WTC11 (cell line): ENCODE measurements around the gene CPVL. TPM values are rescaled to one million over a fixed set of nuclear protein-coding genes. Genes with fewer than 3 reads are reported as not detected.

Experiments
- ATAC-seq: fragments of 200-7000 bp; cut with Tn5 transposase; 2 replicates; pipeline ENCODE4 v1.10.0; 2021; ENCODE audit warnings: mild to moderate bottlenecking, moderate library complexity
- CTCF ChIA-PET: fragments of 300-600 bp; sonication (Branson Sonifier 250); formaldehyde crosslinking; loops from one replicate; lab custom pipeline; 2021; ENCODE audit warnings: antibody characterized with exemption; lab: Charles Lee
- POLR2A ChIA-PET: fragments of 350-600 bp; sonication (Branson Sonifier 250); formaldehyde crosslinking; loops from one replicate; lab custom pipeline; 2021; ENCODE audit warnings: antibody characterized with exemption; lab: Charles Lee
- DNase-seq: peaks from one replicate; pipeline ENCODE4 v3.0.0; 2021; ENCODE audit warnings: low spot score
- H3K27ac Mint-ChIP-seq: 2 replicates; pipeline ENCODE4 v1.8.0; 2021; ENCODE audit warnings: mixed read lengths
- H3K27me3 Mint-ChIP-seq: 2 replicates; pipeline ENCODE4 v1.8.0; 2021; ENCODE audit warnings: low read depth, mild to moderate bottlenecking, moderate library complexity, mixed read lengths
- H3K36me3 Mint-ChIP-seq: 2 replicates; pipeline ENCODE4 v1.8.0; 2021; ENCODE audit warnings: mixed read lengths
- H3K4me1 Mint-ChIP-seq: 2 replicates; pipeline ENCODE4 v1.8.0; 2022; ENCODE audit warnings: mixed read lengths
- H3K4me3 Mint-ChIP-seq: 2 replicates; pipeline ENCODE4 v1.8.0; 2021; ENCODE audit warnings: mild to moderate bottlenecking, moderate library complexity, mixed read lengths
- H3K9me3 Mint-ChIP-seq: 2 replicates; pipeline ENCODE4 v1.8.0; 2021; ENCODE audit warnings: mixed read lengths
- ETV6 ChIP-seq: sonication (generic); formaldehyde crosslinking; IDR thresholded peaks from 2 replicates; pipeline ENCODE4 v1.8.1; 2022; ENCODE audit warnings: mild to moderate bottlenecking, missing genetic modification reagents
- GABPB1 ChIP-seq: sonication (generic); formaldehyde crosslinking; IDR thresholded peaks from 2 replicates; pipeline ENCODE4 v1.8.1; 2023; ENCODE audit warnings: mild to moderate bottlenecking, missing genetic modification reagents
- GTF2I ChIP-seq: fragments of 250-450 bp; sonication (Bioruptor Pico); conservative IDR thresholded peaks from 2 replicates; pipeline ENCODE4 v1.4.0; 2021; ENCODE audit warnings: mild to moderate bottlenecking
- HMGA2 ChIP-seq: fragments of 250-450 bp; sonication (Bioruptor Pico); IDR thresholded peaks from 2 replicates; pipeline ENCODE4 v1.4.0; 2021; ENCODE audit warnings: mild to moderate bottlenecking, moderate library complexity
- IRF2 ChIP-seq: sonication (generic); formaldehyde crosslinking; IDR thresholded peaks from 2 replicates; pipeline ENCODE4 v1.8.0; 2022; ENCODE audit warnings: low read depth, missing genetic modification reagents, borderline replicate concordance
- JAZF1 ChIP-seq: fragments of 250-450 bp; sonication (Bioruptor Pico); IDR thresholded peaks from 2 replicates; pipeline ENCODE4 v1.9.0; 2021; ENCODE audit warnings: moderate library complexity, mild to moderate bottlenecking, inconsistent platforms
- NFE2L1 ChIP-seq: sonication (generic); formaldehyde crosslinking; IDR thresholded peaks from 2 replicates; pipeline ENCODE4 v1.8.1; 2023; ENCODE audit warnings: missing genetic modification reagents
- NFYB ChIP-seq: sonication (generic); formaldehyde crosslinking; conservative IDR thresholded peaks from 2 replicates; pipeline ENCODE4 v1.8.0; 2022; ENCODE audit warnings: low read depth, missing genetic modification reagents
- RELA ChIP-seq: sonication (generic); formaldehyde crosslinking; IDR thresholded peaks from 2 replicates; pipeline ENCODE4 v1.8.1; 2022; ENCODE audit warnings: missing genetic modification reagents, mild to moderate bottlenecking, borderline replicate concordance
- RORB ChIP-seq: fragments of 250-450 bp; sonication (Bioruptor Pico); IDR thresholded peaks from 2 replicates; pipeline ENCODE4 v1.9.0; 2021; ENCODE audit warnings: mild to moderate bottlenecking
- ZNF317 ChIP-seq: sonication (generic); formaldehyde crosslinking; IDR thresholded peaks from 2 replicates; pipeline ENCODE4 v1.8.1; 2023; ENCODE audit warnings: low read depth, mild to moderate bottlenecking, moderate library complexity, missing genetic modification reagents, borderline replicate concordance
- ZNF396 ChIP-seq: fragments of 250-450 bp; sonication (Bioruptor Pico); IDR thresholded peaks from 2 replicates; pipeline ENCODE4 v1.8.0; 2021; ENCODE audit warnings: mild to moderate bottlenecking, moderate library complexity, borderline replicate concordance
- ZNF416 ChIP-seq: fragments of 250-450 bp; sonication (Bioruptor Pico); IDR thresholded peaks from 2 replicates; pipeline ENCODE4 v1.9.0; 2021; ENCODE audit warnings: mild to moderate bottlenecking, inconsistent platforms
- ZNF671 ChIP-seq: fragments of 250-450 bp; sonication (Bioruptor Pico); IDR thresholded peaks from 2 replicates; pipeline ENCODE4 v1.8.0; 2021; ENCODE audit warnings: mild to moderate bottlenecking
- total RNA-seq: library from RNA; stranded (reverse); gene quantifications from 3 replicates; pipeline ENCODE4 v1.2.3, GENCODE V29; 2021
- TF ChIP-seq, protein P1 (sequence below): sonication (generic); formaldehyde crosslinking; IDR thresholded peaks from 2 replicates; pipeline ENCODE4 v1.8.1; 2023; ENCODE audit warnings: mild to moderate bottlenecking, missing genetic modification reagents, moderate library complexity
- TF ChIP-seq, protein P2 (sequence below): sonication (generic); formaldehyde crosslinking; IDR thresholded peaks from 2 replicates; pipeline ENCODE4 v1.8.0; 2022; ENCODE audit warnings: mild to moderate bottlenecking, missing genetic modification reagents
- TF ChIP-seq, protein P3 (sequence below): sonication (generic); formaldehyde crosslinking; IDR thresholded peaks from 2 replicates; pipeline ENCODE4 v1.8.0; 2023; ENCODE audit warnings: missing genetic modification reagents, mild to moderate bottlenecking, borderline replicate concordance
- TF ChIP-seq, protein P4 (sequence below): sonication (generic); formaldehyde crosslinking; conservative IDR thresholded peaks from 2 replicates; pipeline ENCODE4 v1.8.1; 2023; ENCODE audit warnings: mild to moderate bottlenecking, low read depth, missing genetic modification reagents, moderate library complexity
- TF ChIP-seq, protein P5 (sequence below): sonication (generic); formaldehyde crosslinking; IDR thresholded peaks from 2 replicates; pipeline ENCODE4 v1.8.1; 2022; ENCODE audit warnings: low read depth, missing genetic modification reagents, borderline replicate concordance

The CPVL gene
- total RNA-seq, 1 experiment from 2014 or later = 34.2 TPM

DNA sequence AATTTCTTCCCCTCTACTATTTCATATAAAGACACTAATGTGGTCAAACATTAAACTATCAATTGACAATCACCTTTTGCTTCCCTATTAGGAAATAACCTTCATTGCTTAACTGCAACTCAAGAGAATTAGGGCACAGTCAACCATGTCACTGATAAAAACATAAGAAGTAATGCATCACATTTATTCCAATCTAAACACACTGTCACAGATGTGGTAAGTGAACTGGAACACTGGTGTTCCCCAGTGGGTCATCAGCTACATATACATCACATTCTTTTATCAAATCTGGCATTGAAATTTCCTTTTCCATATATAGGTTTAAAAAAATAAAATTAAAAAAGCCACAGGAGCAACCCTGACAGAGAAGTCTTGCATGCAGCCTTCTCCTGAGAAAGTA, 191.9 kb downstream of the CPVL start:
- POLR2A ChIA-PET = no interaction called here
- CTCF ChIA-PET = interaction anchor here (3.7 to 8.8 kb wide), 2 partner anchors 30 to 235 kb away, joined by 34 to 407 read pairs; no protein-coding TSS in a partner anchor
- Mint-ChIP-seq H3K4me1 (peaks cover 45% of the 10 kb centered on the region), H3K4me3 (no peak overlapping the region), H3K36me3 (no peaks in the 10 kb centered on the region), H3K27me3 (peaks cover 42% of the 10 kb centered on the region), H3K27ac (no peak overlapping the region), H3K9me3 (no peaks in the 10 kb centered on the region)
- no peak for TF ChIP-seq JAZF1 (CRISPR knock-in tag)
- no peak for TF ChIP-seq RELA
- TF ChIP-seq HMGA2 (CRISPR knock-in tag) = no peak
- no peak for TF ChIP-seq ZNF671 (CRISPR knock-in tag)
- TF ChIP-seq, protein P1, sequence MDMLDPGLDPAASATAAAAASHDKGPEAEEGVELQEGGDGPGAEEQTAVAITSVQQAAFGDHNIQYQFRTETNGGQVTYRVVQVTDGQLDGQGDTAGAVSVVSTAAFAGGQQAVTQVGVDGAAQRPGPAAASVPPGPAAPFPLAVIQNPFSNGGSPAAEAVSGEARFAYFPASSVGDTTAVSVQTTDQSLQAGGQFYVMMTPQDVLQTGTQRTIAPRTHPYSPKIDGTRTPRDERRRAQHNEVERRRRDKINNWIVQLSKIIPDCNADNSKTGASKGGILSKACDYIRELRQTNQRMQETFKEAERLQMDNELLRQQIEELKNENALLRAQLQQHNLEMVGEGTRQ (CRISPR knock-in tag) = no peak
- no peak for TF ChIP-seq RORB (CRISPR knock-in tag)
- TF ChIP-seq, protein P2, sequence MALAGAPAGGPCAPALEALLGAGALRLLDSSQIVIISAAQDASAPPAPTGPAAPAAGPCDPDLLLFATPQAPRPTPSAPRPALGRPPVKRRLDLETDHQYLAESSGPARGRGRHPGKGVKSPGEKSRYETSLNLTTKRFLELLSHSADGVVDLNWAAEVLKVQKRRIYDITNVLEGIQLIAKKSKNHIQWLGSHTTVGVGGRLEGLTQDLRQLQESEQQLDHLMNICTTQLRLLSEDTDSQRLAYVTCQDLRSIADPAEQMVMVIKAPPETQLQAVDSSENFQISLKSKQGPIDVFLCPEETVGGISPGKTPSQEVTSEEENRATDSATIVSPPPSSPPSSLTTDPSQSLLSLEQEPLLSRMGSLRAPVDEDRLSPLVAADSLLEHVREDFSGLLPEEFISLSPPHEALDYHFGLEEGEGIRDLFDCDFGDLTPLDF (CRISPR knock-in tag) = no peak
- no peak for TF ChIP-seq NFE2L1 (CRISPR knock-in tag)
- no peak for TF ChIP-seq ZNF416
- TF ChIP-seq, protein P3, sequence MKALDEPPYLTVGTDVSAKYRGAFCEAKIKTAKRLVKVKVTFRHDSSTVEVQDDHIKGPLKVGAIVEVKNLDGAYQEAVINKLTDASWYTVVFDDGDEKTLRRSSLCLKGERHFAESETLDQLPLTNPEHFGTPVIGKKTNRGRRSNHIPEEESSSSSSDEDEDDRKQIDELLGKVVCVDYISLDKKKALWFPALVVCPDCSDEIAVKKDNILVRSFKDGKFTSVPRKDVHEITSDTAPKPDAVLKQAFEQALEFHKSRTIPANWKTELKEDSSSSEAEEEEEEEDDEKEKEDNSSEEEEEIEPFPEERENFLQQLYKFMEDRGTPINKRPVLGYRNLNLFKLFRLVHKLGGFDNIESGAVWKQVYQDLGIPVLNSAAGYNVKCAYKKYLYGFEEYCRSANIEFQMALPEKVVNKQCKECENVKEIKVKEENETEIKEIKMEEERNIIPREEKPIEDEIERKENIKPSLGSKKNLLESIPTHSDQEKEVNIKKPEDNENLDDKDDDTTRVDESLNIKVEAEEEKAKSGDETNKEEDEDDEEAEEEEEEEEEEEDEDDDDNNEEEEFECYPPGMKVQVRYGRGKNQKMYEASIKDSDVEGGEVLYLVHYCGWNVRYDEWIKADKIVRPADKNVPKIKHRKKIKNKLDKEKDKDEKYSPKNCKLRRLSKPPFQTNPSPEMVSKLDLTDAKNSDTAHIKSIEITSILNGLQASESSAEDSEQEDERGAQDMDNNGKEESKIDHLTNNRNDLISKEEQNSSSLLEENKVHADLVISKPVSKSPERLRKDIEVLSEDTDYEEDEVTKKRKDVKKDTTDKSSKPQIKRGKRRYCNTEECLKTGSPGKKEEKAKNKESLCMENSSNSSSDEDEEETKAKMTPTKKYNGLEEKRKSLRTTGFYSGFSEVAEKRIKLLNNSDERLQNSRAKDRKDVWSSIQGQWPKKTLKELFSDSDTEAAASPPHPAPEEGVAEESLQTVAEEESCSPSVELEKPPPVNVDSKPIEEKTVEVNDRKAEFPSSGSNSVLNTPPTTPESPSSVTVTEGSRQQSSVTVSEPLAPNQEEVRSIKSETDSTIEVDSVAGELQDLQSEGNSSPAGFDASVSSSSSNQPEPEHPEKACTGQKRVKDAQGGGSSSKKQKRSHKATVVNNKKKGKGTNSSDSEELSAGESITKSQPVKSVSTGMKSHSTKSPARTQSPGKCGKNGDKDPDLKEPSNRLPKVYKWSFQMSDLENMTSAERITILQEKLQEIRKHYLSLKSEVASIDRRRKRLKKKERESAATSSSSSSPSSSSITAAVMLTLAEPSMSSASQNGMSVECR (CRISPR knock-in tag) = no peak
- TF ChIP-seq, protein P4, sequence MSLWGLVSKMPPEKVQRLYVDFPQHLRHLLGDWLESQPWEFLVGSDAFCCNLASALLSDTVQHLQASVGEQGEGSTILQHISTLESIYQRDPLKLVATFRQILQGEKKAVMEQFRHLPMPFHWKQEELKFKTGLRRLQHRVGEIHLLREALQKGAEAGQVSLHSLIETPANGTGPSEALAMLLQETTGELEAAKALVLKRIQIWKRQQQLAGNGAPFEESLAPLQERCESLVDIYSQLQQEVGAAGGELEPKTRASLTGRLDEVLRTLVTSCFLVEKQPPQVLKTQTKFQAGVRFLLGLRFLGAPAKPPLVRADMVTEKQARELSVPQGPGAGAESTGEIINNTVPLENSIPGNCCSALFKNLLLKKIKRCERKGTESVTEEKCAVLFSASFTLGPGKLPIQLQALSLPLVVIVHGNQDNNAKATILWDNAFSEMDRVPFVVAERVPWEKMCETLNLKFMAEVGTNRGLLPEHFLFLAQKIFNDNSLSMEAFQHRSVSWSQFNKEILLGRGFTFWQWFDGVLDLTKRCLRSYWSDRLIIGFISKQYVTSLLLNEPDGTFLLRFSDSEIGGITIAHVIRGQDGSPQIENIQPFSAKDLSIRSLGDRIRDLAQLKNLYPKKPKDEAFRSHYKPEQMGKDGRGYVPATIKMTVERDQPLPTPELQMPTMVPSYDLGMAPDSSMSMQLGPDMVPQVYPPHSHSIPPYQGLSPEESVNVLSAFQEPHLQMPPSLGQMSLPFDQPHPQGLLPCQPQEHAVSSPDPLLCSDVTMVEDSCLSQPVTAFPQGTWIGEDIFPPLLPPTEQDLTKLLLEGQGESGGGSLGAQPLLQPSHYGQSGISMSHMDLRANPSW (CRISPR knock-in tag) = no peak
- TF ChIP-seq GABPB1 (CRISPR knock-in tag) = no peak
- no peak for TF ChIP-seq IRF2 (CRISPR knock-in tag)
- no peak for TF ChIP-seq ETV6 (CRISPR knock-in tag)
- no peak for TF ChIP-seq GTF2I (CRISPR knock-in tag)
- no peak for TF ChIP-seq ZNF317
- no peak for TF ChIP-seq ZNF396 (CRISPR knock-in tag)
- ATAC-seq (no peak), DNase-seq (no peak)

DNA sequence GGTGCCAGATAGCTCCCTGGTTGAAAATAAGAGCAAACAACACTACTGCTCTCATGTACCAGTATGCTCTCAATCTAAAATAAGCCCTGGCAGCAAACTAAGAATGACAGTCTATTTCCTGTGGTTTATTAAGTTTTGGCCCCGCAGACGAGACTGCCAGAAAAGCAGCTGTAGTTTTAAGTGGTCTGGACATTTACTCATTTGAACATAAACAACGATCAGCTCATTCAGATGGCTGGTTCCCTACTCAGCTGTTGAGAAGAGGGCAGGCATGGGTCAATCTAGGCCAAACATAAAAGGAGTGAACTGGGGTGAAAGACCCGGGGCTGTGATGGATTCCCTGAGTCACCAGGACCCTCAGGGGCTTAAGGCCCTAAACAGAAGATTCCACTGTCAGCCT, 192.7 kb downstream of the CPVL start:
- peaks cover 34% of the 10 kb centered on the region for H3K27me3 Mint-ChIP-seq
- H3K36me3 Mint-ChIP-seq = no peaks in the 10 kb centered on the region
- DNase-seq (no peak), ATAC-seq (no peak)
- no peak overlapping the region for H3K27ac Mint-ChIP-seq
- no peaks in the 10 kb centered on the region for H3K9me3 Mint-ChIP-seq
- H3K4me1 Mint-ChIP-seq = peaks cover 38% of the 10 kb centered on the region
- TF ChIP-seq NFYB (no peak), ETV6 (CRISPR knock-in tag) (no peak)
- TF ChIP-seq, protein P5, sequence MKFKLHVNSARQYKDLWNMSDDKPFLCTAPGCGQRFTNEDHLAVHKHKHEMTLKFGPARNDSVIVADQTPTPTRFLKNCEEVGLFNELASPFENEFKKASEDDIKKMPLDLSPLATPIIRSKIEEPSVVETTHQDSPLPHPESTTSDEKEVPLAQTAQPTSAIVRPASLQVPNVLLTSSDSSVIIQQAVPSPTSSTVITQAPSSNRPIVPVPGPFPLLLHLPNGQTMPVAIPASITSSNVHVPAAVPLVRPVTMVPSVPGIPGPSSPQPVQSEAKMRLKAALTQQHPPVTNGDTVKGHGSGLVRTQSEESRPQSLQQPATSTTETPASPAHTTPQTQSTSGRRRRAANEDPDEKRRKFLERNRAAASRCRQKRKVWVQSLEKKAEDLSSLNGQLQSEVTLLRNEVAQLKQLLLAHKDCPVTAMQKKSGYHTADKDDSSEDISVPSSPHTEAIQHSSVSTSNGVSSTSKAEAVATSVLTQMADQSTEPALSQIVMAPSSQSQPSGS (CRISPR knock-in tag) = no peak
- ChIA-PET CTCF (interaction anchor here (1.2 to 8.8 kb wide), 2 partner anchors 29 to 153 kb away, joined by 10 to 407 read pairs; no protein-coding TSS in a partner anchor), POLR2A (no interaction called here)
- no peak overlapping the region for H3K4me3 Mint-ChIP-seq
